Posterior cingulate gyrus (tissue), 11 donors: Measurements from ENCODE around the gene CLEC4C.
A peak's percentile ranks its signal among the peaks of the same experiment; 100 is the strongest.
"Not testable (repeated sequence)": the region's sequence is repeated elsewhere in the genome, so short reads cannot be mapped to it uniquely, and the experiment has no call there.

Experiments
- DNase-seq, 10 donors: peaks; one replicate each; pipeline versions ENCODE4 v3.0.0 to v3.0.0-alpha.2; 2020 to 2021; ENCODE audit warnings: mixed read lengths in 3 of 10
- intact Hi-C: fragments of 100-400 bp; cut with DNase I; formaldehyde crosslinking; loops from one replicate; pipeline ENCODE4 v1.15.1; 2023

Gene CLEC4C, protein sequence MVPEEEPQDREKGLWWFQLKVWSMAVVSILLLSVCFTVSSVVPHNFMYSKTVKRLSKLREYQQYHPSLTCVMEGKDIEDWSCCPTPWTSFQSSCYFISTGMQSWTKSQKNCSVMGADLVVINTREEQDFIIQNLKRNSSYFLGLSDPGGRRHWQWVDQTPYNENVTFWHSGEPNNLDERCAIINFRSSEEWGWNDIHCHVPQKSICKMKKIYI

DNA sequence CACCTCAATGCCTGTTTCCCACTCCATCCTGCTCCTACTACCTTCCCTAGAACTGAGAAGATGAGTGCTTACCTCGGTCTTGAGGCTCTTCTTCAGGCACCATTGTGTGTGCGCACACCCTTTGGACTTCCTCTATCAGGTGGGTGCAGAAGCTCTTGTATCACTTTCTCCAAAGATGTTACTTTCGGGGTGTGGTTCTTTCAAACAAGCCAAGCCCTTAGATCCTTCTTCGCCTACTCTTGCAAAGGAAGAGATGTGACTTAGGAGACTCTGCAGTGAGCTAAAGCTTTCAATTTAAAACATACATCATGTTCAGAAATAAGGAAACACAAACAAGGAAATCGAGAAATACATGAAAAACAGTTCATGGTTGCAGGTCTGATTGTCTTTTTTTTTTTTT is at the start of gene CLEC4C:
Gene CLEC4C (minus strand): TSS at position 130 of the 400 bp plus-strand sequence. CDS start 27 bp downstream, at position 103.
- no peak for DNase-seq

DNA sequence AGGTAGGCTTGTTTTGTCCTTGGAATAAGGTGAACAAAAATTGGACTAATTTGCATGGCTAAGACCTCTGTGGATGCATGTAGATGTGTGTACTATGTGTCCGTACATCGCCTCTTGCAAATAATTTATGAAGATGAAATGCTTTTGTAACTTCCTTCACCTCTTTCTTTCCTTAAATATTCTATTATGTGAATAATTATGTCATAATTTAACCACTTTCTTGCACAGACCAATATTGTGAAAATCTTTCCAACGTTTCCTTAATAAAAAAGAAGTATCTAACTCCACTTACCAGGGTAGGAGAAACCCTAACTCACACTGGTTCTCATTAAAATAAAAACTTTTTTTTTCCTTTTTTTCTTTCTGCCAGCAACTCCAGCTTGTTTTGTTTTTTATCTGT is 46.0 kb upstream of the CLEC4C start:
- no peak for DNase-seq
- intact Hi-C loops = no loop called here

More for the DNA sequence above, at the start of gene CLEC4C:
- intact Hi-C loops = no loop called here

- intact Hi-C loops = not testable (repeated sequence)
These were observed 41.8 kb upstream of the CLEC4C start, which contains the start of gene NANOG for GRCh38 chr12:7788884-7789528. Gene NANOG, plus strand, starts transcription at chr12:7789402. Its CDS starts 213 bp downstream, at chr12:7789615.

GRCh38 chr12:7788294-7788660 is 41.1 kb upstream of the CLEC4C start:
- intact Hi-C loops = no loop called here
- no peak for DNase-seq

More at GRCh38 chr12:7788884-7789528, 41.8 kb upstream of the CLEC4C start, which contains the start of gene NANOG:
- DNase-seq = not testable (repeated sequence)

DNA sequence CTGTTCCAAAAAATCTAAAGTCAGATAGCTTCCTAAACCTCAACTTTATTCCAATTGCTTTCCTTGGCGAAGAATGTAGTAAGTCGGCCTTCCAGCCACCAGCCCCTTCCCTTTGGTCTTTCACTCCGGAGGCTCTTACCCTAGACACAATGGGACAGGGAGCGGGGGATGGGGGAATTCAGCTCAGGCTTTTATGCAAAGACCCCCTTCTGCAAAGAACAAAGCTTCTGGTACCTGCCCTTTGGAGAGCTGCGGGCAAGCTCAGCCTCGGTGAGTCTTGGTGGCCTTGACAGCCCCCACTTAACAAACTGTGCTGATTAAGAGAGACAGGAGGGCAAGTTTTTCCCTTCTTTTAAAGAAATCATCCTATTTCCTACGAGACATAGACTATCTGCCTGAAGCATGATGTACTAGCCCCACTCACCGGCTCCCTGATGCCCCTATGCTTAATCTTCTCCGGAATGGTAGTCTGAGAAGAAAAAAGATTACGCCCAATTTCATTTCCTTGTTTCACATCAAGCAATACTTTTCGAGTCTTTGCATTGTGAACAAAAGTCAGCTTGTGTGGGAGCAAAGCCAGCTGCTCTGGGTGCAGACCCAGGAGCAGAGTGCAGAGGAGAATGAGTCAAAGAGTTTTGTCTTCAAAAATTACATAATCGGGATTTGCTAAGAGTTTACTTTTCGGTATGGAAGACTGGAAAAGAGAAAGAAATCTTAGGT is 40.6 kb upstream of the CLEC4C start:
- DNase-seq = peak in 1 of 10 donors; percentile 44
- intact Hi-C loops = no loop called here

DNA sequence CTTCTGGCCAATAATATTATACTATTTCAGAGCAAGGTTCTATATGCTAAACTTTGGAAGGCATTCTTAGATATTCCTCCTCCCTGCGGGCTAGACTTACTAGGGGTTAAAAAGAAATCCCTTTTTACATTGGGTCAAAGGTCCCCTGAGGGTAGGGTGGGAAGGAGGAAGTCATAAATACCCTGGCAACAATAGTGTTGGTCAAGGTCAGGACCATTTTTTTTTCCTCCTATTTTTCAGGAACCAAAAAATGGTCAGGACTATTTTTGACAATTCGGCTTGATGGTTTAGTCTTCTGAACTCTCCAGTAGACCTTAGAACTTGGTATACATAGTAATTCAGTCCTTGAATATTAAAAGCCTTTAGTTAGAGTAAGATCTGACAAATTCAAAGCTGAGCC is 37.5 kb upstream of the CLEC4C start:
- DNase-seq = no peak
- intact Hi-C loops = no loop called here

- intact Hi-C loops, DNase-seq: not testable (repeated sequence)
These were observed 36.3 kb upstream of the CLEC4C start for GRCh38 chr12:7783433-7783832.

DNA sequence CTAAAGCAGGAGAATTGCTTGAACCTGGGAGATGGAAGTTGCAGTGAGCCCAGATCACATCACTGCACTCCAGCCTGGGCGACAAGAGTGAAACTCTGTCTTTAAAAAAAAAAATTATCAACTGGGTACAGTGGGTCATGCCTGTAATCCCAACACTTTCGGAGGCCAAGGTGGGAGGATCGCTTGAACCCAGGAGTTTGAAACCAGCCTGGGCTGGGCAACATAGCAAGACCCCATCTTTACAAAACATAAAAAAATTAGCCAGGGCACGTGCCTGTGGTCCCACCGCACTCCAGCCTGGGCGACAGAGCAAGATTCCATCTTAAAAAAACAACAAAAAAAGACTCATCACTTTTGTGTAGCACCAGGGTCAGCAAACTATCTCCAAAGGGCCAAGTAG is 34.9 kb upstream of the CLEC4C start:
- intact Hi-C loops = no loop called here
- no peak for DNase-seq

GRCh38 chr12:7781274-7781673 is 34.1 kb upstream of the CLEC4C start:
- intact Hi-C loops = no loop called here
- no peak for DNase-seq

DNA sequence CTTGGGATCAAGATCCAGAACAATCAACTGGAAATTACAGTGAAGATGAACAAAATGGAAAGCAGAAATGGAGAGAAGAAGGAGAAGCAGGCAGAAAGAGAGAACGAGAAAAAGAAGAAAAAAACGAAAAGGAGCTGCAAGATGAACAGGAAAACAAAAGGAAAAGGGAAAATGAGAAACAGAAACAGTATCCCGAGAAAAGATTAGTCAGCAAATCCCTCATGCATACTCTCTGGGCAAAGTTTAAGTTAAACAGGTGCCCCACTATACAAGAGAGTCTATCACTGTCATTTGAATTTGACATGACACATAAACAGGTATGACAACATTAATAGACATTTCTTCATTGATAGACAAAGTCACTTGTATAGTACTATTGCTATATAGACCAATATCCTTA is 22.8 kb upstream of the CLEC4C start:
- intact Hi-C loops = no loop called here
- DNase-seq = no peak

DNA sequence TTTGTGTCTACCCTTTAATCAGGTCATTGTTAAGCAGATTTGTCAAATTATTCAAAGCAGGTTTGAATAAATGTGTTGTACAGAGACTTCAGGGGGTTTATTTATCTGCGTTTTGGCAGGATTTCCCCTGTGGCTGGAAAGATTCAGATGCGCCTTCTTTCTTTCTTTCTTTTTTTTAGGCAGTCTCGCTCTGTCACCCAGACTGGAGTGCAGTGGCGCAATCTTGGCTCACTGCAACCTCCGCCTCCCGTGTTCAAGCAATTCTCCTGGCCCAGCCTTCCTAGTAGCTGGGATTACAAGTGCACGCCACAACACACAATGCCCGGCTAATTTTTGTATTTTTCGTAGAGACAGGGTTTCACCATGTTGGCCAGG is 11.6 kb upstream of the CLEC4C start:
- intact Hi-C loops = no loop called here
- peak in 1 of 10 donors; percentile 52 for DNase-seq

DNA sequence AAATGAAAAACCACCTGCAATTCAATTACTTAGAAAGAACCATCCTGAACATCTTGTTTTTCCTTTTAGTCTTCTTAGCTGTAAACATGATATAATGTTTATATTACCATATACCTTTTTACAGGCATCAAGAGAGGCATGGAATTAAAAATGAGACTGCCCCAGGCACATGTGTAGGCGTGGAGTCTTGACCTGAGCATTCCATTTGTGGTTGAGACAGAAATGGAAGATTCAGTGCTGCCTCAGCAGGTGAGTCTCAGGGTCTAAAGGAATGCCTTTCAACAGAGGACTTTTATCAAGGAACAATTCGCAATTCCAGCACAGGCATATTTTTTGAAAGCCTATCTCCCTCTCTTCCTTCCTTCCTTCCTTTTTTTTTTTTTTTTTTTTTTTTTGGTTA is 9.8 kb upstream of the CLEC4C start:
- intact Hi-C loops = no loop called here
- peak in 1 of 10 donors; percentile 6 for DNase-seq

- peak in 1 of 10 donors; percentile 9 for DNase-seq
- intact Hi-C loops = not testable (repeated sequence)
These were observed 8.5 kb upstream of the CLEC4C start for GRCh38 chr12:7755668-7756067.

- intact Hi-C loops = not testable (repeated sequence)
- peak in 1 of 10 donors; percentile 79 for DNase-seq
These were observed 5.1 kb upstream of the CLEC4C start for GRCh38 chr12:7751941-7752922.

DNA sequence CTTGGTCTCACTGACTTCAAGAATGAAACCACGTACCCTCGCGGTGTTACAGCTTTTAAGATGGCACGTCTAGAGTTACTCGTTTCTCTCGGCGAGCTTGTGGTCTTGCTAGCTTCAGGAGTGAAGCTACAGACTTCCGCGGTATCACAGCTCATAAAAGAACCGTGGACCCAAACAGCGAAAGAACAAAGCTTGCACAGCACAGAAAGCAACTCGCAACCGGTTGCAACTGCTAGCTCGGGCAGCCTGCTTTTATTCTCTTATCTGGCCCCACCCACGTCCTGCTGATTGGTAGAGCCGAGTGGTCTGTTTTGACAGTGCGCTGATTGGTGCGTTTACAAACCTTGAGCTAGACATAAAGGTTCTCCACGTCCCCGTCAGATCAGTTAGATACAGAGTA is 4.2 kb upstream of the CLEC4C start:
- peak in 1 of 10 donors; percentile 30 for DNase-seq
- intact Hi-C loops = no loop called here

DNA sequence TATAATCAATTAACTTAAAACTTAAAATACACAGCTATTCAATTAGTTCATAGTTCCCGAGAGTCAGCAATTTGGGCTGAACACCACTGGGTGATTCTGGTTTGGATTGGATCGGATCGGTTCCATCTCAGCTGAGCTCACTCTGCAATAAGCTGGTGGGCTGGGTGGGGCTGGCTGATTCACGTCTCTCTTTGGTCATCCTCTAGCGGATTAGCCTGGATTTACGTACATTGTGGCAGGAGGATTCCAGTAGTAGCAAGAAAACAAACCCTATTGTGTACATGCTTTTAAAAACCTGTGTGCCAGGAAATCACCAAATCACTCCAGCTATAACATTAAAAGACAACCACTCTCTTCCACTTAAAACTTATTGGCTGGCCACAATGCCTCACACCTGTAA is 3.2 kb upstream of the CLEC4C start:
- peak in 1 of 10 donors; percentile 17 for DNase-seq
- intact Hi-C loops = no loop called here

DNA sequence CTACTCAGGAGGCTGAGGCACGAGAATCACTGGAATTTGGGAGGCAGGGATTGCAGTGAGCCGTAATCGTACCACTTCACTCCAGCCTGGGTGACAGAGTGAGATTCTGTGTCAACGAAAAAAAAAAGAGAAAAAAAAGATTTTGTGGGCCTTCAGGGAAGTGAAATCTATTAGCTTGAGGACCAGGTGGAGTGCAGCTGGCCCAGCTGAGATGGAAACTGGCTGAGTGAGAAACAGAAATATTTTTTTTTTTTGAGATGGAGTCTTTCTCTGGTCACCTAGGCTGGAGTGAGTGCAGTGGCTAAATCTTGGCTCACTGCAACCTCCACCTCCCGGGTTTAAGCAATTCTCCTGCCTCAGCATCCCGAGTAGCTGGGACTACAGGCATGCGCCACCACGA is 2.3 kb upstream of the CLEC4C start:
- DNase-seq = peak in 1 of 10 donors; percentile 27
- intact Hi-C loops = no loop called here

GRCh38 chr12:7748852-7749251 is 1.7 kb upstream of the CLEC4C start:
- DNase-seq = no peak
- intact Hi-C loops = no loop called here

DNA sequence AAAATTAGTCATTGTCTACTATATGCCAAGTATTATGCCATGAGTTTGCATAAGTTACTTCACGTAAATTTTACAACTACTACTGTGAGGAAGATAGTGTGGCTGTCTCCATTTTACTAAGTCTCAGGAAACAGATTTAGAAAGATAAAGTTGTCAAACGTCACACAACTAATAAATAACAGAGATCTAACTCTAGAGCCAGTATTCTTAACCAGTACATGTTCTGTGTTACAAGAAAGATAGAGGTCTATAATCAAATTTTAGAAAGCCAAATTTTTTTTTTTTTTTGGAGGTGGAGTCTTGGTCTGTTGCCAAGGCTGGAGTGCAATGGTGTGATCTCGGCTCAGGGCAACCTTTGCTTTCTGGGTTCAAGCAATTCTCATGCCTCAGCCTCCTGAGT is 14.2 kb downstream of the CLEC4C start:
- intact Hi-C loops = no loop called here
- DNase-seq = no peak

GRCh38 chr12:7731486-7731885 is 15.7 kb downstream of the CLEC4C start:
- DNase-seq = no peak
- intact Hi-C loops = no loop called here
